ENCODE data around the gene ZP2.

Gene ZP2

GRCh38 chr16:21166561-21166961, 44.8 kb downstream of the ZP2 start:
- Histone ChIP-seq H4K20me1 (ENCODE audit: insufficient read depth, low read length) (no peaks in the 10 kb centered on the region), H3K27me3 (ENCODE audit: insufficient read depth, low read length, poor library complexity) (no peaks in the 10 kb centered on the region), H3K4me1 (ENCODE audit: insufficient read depth, low read length) (no peaks in the 10 kb centered on the region), H3K4me2 (ENCODE audit: insufficient read depth, low read length) (no peak overlapping the region), H3K79me2 (ENCODE audit: insufficient read depth, low read length) (no peaks in the 10 kb centered on the region), H3K9me3 (ENCODE audit: insufficient read depth, low read length, severe bottlenecking) (no peaks in the 10 kb centered on the region), H3K36me3 (ENCODE audit: insufficient read depth, low read length) (peaks cover 41% of the 10 kb centered on the region), H3K27ac (ENCODE audit: low read length) (no peak overlapping the region), H3K4me3 (ENCODE audit: low read depth in 1 of 2, low read length in 2 of 2) (no peak overlapping the region), H2AFZ (ENCODE audit: low read depth, low read length) (no peak overlapping the region), H3K9ac (ENCODE audit: low read depth, low read length) (no peak overlapping the region)
- DNase-seq: no peak
- TF ChIP-seq, protein P1, sequence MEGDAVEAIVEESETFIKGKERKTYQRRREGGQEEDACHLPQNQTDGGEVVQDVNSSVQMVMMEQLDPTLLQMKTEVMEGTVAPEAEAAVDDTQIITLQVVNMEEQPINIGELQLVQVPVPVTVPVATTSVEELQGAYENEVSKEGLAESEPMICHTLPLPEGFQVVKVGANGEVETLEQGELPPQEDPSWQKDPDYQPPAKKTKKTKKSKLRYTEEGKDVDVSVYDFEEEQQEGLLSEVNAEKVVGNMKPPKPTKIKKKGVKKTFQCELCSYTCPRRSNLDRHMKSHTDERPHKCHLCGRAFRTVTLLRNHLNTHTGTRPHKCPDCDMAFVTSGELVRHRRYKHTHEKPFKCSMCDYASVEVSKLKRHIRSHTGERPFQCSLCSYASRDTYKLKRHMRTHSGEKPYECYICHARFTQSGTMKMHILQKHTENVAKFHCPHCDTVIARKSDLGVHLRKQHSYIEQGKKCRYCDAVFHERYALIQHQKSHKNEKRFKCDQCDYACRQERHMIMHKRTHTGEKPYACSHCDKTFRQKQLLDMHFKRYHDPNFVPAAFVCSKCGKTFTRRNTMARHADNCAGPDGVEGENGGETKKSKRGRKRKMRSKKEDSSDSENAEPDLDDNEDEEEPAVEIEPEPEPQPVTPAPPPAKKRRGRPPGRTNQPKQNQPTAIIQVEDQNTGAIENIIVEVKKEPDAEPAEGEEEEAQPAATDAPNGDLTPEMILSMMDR (IDR thresholded peaks at IDR 0.05; ENCODE audit: borderline replicate concordance, extremely low read depth, low read length, poor library complexity, severe bottlenecking): no peak
- 0 out of 3 replicates have a peak, but pooled peaks have one; percentile 24 for ATAC-seq (ENCODE audit: insufficient read depth, low read depth)

GRCh38 chr16:21164521-21165168, 46.7 kb downstream of the ZP2 start:
- H3K4me2 ChIP-seq (ENCODE audit: insufficient read depth, low read length): no peak overlapping the region
- no peaks in the 10 kb centered on the region for H3K27me3 ChIP-seq (ENCODE audit: insufficient read depth, low read length, poor library complexity)
- ATAC-seq (ENCODE audit: insufficient read depth, low read depth) (no peak), DNase-seq (no peak)
- H3K4me3 ChIP-seq (ENCODE audit: low read depth in 1 of 2, low read length in 2 of 2): no peak overlapping the region
- H4K20me1 ChIP-seq (ENCODE audit: insufficient read depth, low read length): no peaks in the 10 kb centered on the region
- H3K9ac ChIP-seq (ENCODE audit: low read depth, low read length): no peak overlapping the region
- TF ChIP-seq, protein P1 (IDR thresholded peaks at IDR 0.05; ENCODE audit: borderline replicate concordance, extremely low read depth, low read length, poor library complexity, severe bottlenecking): no peak
- TF ChIP-seq EZH2 (IDR thresholded peaks at IDR 0.05; ENCODE audit: borderline replicate concordance, low read depth, low read length, severe bottlenecking): no peak
- peaks cover 34% of the 10 kb centered on the region for H3K36me3 ChIP-seq (ENCODE audit: insufficient read depth, low read length)
- no peaks in the 10 kb centered on the region; the same call in 1 of the 2 replicates for H3K79me2 ChIP-seq (ENCODE audit: insufficient read depth, low read length)
- H3K27ac ChIP-seq (ENCODE audit: low read length): no peak overlapping the region
- no peak overlapping the region for H2AFZ ChIP-seq (ENCODE audit: low read depth, low read length)
- peaks cover 9% of the 10 kb centered on the region for H3K4me1 ChIP-seq (ENCODE audit: insufficient read depth, low read length)
- H3K9me3 ChIP-seq (ENCODE audit: insufficient read depth, low read length, severe bottlenecking): no peaks in the 10 kb centered on the region

DNA sequence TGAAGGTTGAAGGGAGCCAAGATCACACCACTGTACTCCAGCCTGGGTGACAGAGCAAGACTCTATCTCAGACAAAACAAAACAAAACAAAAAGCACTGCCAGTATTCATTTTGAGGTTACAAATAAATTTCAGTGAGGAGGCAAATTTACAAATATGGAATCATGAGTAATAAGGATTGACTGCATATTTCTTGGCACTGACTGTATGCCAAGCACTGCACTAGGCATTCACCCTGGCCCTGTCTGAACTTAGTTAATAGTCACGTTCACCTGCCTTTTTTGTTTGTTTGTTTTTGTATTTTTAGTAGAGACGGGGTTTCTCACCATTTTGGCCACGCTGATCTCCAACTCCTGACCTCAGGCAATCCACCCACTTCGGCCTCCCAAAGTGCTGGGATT, 47.8 kb downstream of the ZP2 start:
- Histone ChIP-seq H2AFZ (ENCODE audit: low read depth, low read length) (no peak overlapping the region), H4K20me1 (ENCODE audit: insufficient read depth, low read length) (no peaks in the 10 kb centered on the region), H3K4me1 (ENCODE audit: insufficient read depth, low read length) (peaks cover 18% of the 10 kb centered on the region), H3K36me3 (ENCODE audit: insufficient read depth, low read length) (peaks cover 34% of the 10 kb centered on the region), H3K27me3 (ENCODE audit: insufficient read depth, low read length, poor library complexity) (no peaks in the 10 kb centered on the region), H3K79me2 (ENCODE audit: insufficient read depth, low read length) (peaks cover 6% of the 10 kb centered on the region; the same call in 1 of the 2 replicates), H3K27ac (ENCODE audit: low read length) (no peak overlapping the region), H3K4me3 (ENCODE audit: low read depth in 1 of 2, low read length in 2 of 2) (no peak overlapping the region), H3K9me3 (ENCODE audit: insufficient read depth, low read length, severe bottlenecking) (no peaks in the 10 kb centered on the region), H3K4me2 (ENCODE audit: insufficient read depth, low read length) (no peak overlapping the region), H3K9ac (ENCODE audit: low read depth, low read length) (no peak overlapping the region)
- TF ChIP-seq, protein P1 (IDR thresholded peaks at IDR 0.05; ENCODE audit: borderline replicate concordance, extremely low read depth, low read length, poor library complexity, severe bottlenecking): no peak
- no peak for TF ChIP-seq EZH2 (IDR thresholded peaks at IDR 0.05; ENCODE audit: borderline replicate concordance, low read depth, low read length, severe bottlenecking)
- no peak for ATAC-seq (ENCODE audit: insufficient read depth, low read depth)
- DNase-seq: no peak

Data from DND-41 (cell line).